GM21423 (cell line): ENCODE data around the gene IRF2.
A peak's percentile ranks its signal among the peaks of the same experiment; 100 is the strongest.

Experiments used
- ATAC-seq: cut with Tn5 transposase; IDR thresholded peaks from one replicate; pipeline ENCODE4 v1.9.1; 2021; ENCODE audit warnings: mild to moderate bottlenecking, moderate library complexity; ENCODE audit not compliant: unreplicated experiment

Gene IRF2

GRCh38 chr4:184451726-184452125 is 22.6 kb downstream of the IRF2 start:
- no peak for ATAC-seq

- no peak for ATAC-seq
These were observed 23.4 kb downstream of the IRF2 start for GRCh38 chr4:184450743-184451535.

- ATAC-seq, result no peak
These were observed 24.3 kb downstream of the IRF2 start for GRCh38 chr4:184450045-184450444.

- ATAC-seq, result peak; percentile 46
These were observed 25.5 kb downstream of the IRF2 start for GRCh38 chr4:184448821-184449220.

GRCh38 chr4:184448141-184448540 is 26.2 kb downstream of the IRF2 start:
- no peak for ATAC-seq

- ATAC-seq, result no peak
These were observed 26.7 kb downstream of the IRF2 start for GRCh38 chr4:184447664-184448063.

- no peak for ATAC-seq
These were observed 28.2 kb downstream of the IRF2 start for GRCh38 chr4:184446132-184446658.

- peak; percentile 59 for ATAC-seq
These were observed 29.4 kb downstream of the IRF2 start for GRCh38 chr4:184444953-184445309.

GRCh38 chr4:184444215-184444952 is 30.0 kb downstream of the IRF2 start:
- ATAC-seq, result no peak

- ATAC-seq, result no peak
These were observed 31.0 kb downstream of the IRF2 start for GRCh38 chr4:184443318-184443717.

GRCh38 chr4:184442314-184442635 is 32.1 kb downstream of the IRF2 start:
- no peak for ATAC-seq

GRCh38 chr4:184441461-184442313 is 32.7 kb downstream of the IRF2 start:
- ATAC-seq, result no peak

- no peak for ATAC-seq
These were observed 33.6 kb downstream of the IRF2 start for GRCh38 chr4:184440595-184441358.

GRCh38 chr4:184439856-184440594 is 34.3 kb downstream of the IRF2 start:
- ATAC-seq, result no peak

GRCh38 chr4:184439386-184439785 is 35.0 kb downstream of the IRF2 start:
- no peak for ATAC-seq

GRCh38 chr4:184438375-184438774 is 36.0 kb downstream of the IRF2 start:
- ATAC-seq, result no peak

- ATAC-seq, result peak; percentile 62
These were observed 36.6 kb downstream of the IRF2 start for GRCh38 chr4:184437565-184438265.

GRCh38 chr4:184434501-184435066 is 39.8 kb downstream of the IRF2 start:
- no peak for ATAC-seq

GRCh38 chr4:184434021-184434420 is 40.3 kb downstream of the IRF2 start:
- no peak for ATAC-seq
